Measurements from ENCODE around the gene WDR18.

GRCh38 chr19:988081-988480 lies 3.9 kb downstream of the WDR18 start:
- TF ChIP-seq YY1 (IDR thresholded peaks at IDR 0.05; ENCODE audit: extremely low read depth, insufficient replicate concordance, low read depth, low read length) (no peak), POLR2AphosphoS5 (IDR thresholded peaks at IDR 0.05; ENCODE audit: low read depth, low read length) (no peak), ZNF274 (IDR thresholded peaks at IDR 0.05; ENCODE audit: low read depth, low read length) (no peak)

Measured in HCT116 (cell line).